ENCODE results near the gene CABP4.

The CABP4 gene

GRCh38 chr11:67413266-67413849 lies 41.8 kb upstream of the CABP4 start:
- H3K4me3 ChIP-seq (ENCODE audit: low read length): no peak overlapping the region
- no peak for DNase-seq (ENCODE audit: low read depth)
- no peak for TF ChIP-seq CTCF (conservative IDR thresholded peaks at IDR 0.05; ENCODE audit: low read depth, low read length)

GRCh38 chr11:67415501-67416304 lies 39.5 kb upstream of the CABP4 start, which contains the start of gene CARNS1:
CARNS1 (plus strand) TSS chr11:67415678; CDS start chr11:67416200, 522 bp downstream.
- no peak for DNase-seq (ENCODE audit: low read depth)
- no peak for TF ChIP-seq CTCF (conservative IDR thresholded peaks at IDR 0.05; ENCODE audit: low read depth, low read length)
- peak within 1 kb of the TSS; percentile 63 for H3K4me3 ChIP-seq (ENCODE audit: low read length)

GRCh38 chr11:67416416-67417335 lies 38.5 kb upstream of the CABP4 start:
- peak overlapping the region; percentile 45 for H3K4me3 ChIP-seq (ENCODE audit: low read length)
- no peak for DNase-seq (ENCODE audit: low read depth)
- no peak for TF ChIP-seq CTCF (conservative IDR thresholded peaks at IDR 0.05; ENCODE audit: low read depth, low read length)

- H3K4me3 ChIP-seq (ENCODE audit: low read length): no peak overlapping the region
- no peak for TF ChIP-seq CTCF (conservative IDR thresholded peaks at IDR 0.05; ENCODE audit: low read depth, low read length)
- DNase-seq (ENCODE audit: low read depth): no peak
These were observed 37.7 kb upstream of the CABP4 start for GRCh38 chr11:67417425-67417824.

GRCh38 chr11:67418476-67419281 lies 36.5 kb upstream of the CABP4 start:
- H3K4me3 ChIP-seq (ENCODE audit: low read length): no peak overlapping the region
- DNase-seq (ENCODE audit: low read depth): no peak
- TF ChIP-seq CTCF (conservative IDR thresholded peaks at IDR 0.05; ENCODE audit: low read depth, low read length): no peak

GRCh38 chr11:67419325-67420049 lies 35.7 kb upstream of the CABP4 start:
- no peak for DNase-seq (ENCODE audit: low read depth)
- H3K4me3 ChIP-seq (ENCODE audit: low read length): no peak overlapping the region
- no peak for TF ChIP-seq CTCF (conservative IDR thresholded peaks at IDR 0.05; ENCODE audit: low read depth, low read length)
